Nephron (organoid): ENCODE data around the gene MAPK1IP1L.

ENCODE experiments used
- H3K27ac Mint-ChIP-seq, 3 experiments: 2 replicates each; pipeline ENCODE4 v1.8.0; 2020; ENCODE audit warnings: mixed read lengths in 3 of 3, mild to moderate bottlenecking in 2 of 3, moderate library complexity in 1 of 3
- H3K27me3 Mint-ChIP-seq: 2 replicates; pipeline ENCODE4 v1.8.0; 2021; ENCODE audit warnings: low read depth, mild to moderate bottlenecking, moderate library complexity, mixed read lengths
- H3K36me3 Mint-ChIP-seq: 2 replicates; pipeline ENCODE4 v1.8.0; 2020; ENCODE audit warnings: low read depth, mixed read lengths
- H3K4me1 Mint-ChIP-seq: 2 replicates; pipeline ENCODE4 v1.8.0; 2020; ENCODE audit warnings: mixed read lengths
- H3K4me3 Mint-ChIP-seq, 3 experiments: 2 replicates each; pipeline ENCODE4 v1.8.0; 2020; ENCODE audit warnings: mild to moderate bottlenecking in 3 of 3, mixed read lengths in 3 of 3, moderate library complexity in 2 of 3
- H3K9me3 Mint-ChIP-seq: 2 replicates; pipeline ENCODE4 v1.8.0; 2020; ENCODE audit warnings: mixed read lengths
- TF ChIP-seq, protein P1 (sequence below), 3 experiments: fragments of 200-600 bp; sonication (generic); IDR thresholded peaks; one replicate each; pipeline ENCODE4 v1.5.0; 2021; ENCODE audit warnings: antibody characterized with exemption in 3 of 3; ENCODE audit not compliant: unreplicated experiment in 3 of 3

Gene MAPK1IP1L

DNA sequence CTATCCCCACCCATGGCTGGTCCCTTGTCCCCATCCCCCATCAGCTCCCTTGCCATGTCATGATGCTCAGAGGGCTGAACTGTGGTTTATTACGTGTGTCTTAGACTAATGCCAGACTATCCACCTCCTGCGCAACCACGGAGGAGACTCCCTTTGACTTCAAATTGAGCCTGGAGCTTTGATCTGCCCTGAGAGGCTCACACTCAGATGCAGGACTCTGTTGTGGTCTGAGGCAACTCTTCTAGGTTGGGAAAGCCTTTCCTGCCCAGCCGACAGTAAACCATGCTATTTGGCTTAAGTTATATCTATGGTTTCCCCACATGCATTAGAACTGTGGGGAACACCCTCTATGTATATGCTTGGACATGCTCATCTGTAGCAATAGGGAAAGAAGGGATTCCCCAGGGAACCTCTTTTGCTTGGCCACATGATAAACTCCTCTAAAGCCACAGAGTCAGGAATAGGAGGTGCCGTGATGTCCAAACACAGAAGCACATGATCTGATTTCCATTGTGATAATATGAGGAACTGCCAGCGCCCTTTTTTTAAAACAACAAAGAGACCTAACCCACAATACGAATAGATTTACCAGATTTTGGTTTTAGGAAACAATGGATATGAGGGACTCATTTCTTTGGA, 66.5 kb downstream of the MAPK1IP1L start:
- TF ChIP-seq, protein P1, sequence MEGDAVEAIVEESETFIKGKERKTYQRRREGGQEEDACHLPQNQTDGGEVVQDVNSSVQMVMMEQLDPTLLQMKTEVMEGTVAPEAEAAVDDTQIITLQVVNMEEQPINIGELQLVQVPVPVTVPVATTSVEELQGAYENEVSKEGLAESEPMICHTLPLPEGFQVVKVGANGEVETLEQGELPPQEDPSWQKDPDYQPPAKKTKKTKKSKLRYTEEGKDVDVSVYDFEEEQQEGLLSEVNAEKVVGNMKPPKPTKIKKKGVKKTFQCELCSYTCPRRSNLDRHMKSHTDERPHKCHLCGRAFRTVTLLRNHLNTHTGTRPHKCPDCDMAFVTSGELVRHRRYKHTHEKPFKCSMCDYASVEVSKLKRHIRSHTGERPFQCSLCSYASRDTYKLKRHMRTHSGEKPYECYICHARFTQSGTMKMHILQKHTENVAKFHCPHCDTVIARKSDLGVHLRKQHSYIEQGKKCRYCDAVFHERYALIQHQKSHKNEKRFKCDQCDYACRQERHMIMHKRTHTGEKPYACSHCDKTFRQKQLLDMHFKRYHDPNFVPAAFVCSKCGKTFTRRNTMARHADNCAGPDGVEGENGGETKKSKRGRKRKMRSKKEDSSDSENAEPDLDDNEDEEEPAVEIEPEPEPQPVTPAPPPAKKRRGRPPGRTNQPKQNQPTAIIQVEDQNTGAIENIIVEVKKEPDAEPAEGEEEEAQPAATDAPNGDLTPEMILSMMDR (IDR thresholded peaks at IDR 0.05; ENCODE audit: unreplicated experiment in 3 of 3): no peak
- no peaks in the 10 kb centered on the region for H3K9me3 Mint-ChIP-seq
- H3K36me3 Mint-ChIP-seq: no peaks in the 10 kb centered on the region
- no peak overlapping the region for H3K4me3 Mint-ChIP-seq
- H3K4me1 Mint-ChIP-seq: peaks cover 19% of the 10 kb centered on the region
- H3K27ac Mint-ChIP-seq: peak overlapping the region in 1 of 3 experiments; percentile 41
- peaks cover 11% of the 10 kb centered on the region for H3K27me3 Mint-ChIP-seq

DNA sequence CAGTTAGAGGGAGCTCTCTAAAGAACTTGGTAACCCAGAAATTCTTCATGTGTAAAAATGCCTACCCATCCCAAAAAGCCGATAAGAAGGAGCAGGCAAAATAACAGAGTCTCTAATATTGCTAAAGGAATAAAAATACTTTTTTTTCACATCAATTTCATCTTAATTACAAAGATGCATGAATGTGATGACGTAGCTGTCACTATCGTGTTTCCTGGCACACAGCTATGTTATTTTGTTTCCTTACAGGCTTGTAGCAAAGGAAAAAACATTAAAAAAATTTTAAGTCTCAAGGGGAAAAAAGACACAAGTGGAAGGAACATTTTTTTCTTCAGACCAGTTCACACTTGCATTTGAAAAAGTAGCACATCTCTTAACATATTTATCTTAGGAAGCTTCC, 67.3 kb downstream of the MAPK1IP1L start:
- peaks cover 8% of the 10 kb centered on the region for H3K27me3 Mint-ChIP-seq
- TF ChIP-seq, protein P1 (IDR thresholded peaks at IDR 0.05; ENCODE audit: unreplicated experiment in 3 of 3): no peak
- H3K4me1 Mint-ChIP-seq: peaks cover 24% of the 10 kb centered on the region
- no peak overlapping the region for H3K4me3 Mint-ChIP-seq
- no peaks in the 10 kb centered on the region for H3K36me3 Mint-ChIP-seq
- H3K9me3 Mint-ChIP-seq: no peaks in the 10 kb centered on the region
- peak overlapping the region in 1 of 3 experiments; percentile 41 for H3K27ac Mint-ChIP-seq
